NCI-H526 (cell line): Measurements from ENCODE around the gene NEDD9.

Experiments
- DNase-seq, 2 experiments: peaks; one replicate each; lab custom pipeline; 2025; lab: John Stamatoyannopoulos, UW

NEDD9 gene

GRCh38 chr6:11262242-11262641 lies 29.8 kb upstream of the NEDD9 start:
- no peak for DNase-seq

- DNase-seq, result no peak
These were observed 28.0 kb upstream of the NEDD9 start for GRCh38 chr6:11260249-11261038.

GRCh38 chr6:11258260-11259237 lies 26.1 kb upstream of the NEDD9 start:
- DNase-seq, result no peak

GRCh38 chr6:11255610-11256009 lies 23.1 kb upstream of the NEDD9 start:
- DNase-seq, result no peak

GRCh38 chr6:11253594-11253993 lies 21.1 kb upstream of the NEDD9 start:
- no peak for DNase-seq

- no peak for DNase-seq
These were observed 19.3 kb upstream of the NEDD9 start for GRCh38 chr6:11251553-11252360.

- DNase-seq, result no peak
These were observed 17.6 kb upstream of the NEDD9 start for GRCh38 chr6:11250108-11250507.

GRCh38 chr6:11248974-11249761 lies 16.7 kb upstream of the NEDD9 start:
- no peak for DNase-seq

- DNase-seq, result no peak
These were observed 14.3 kb upstream of the NEDD9 start for GRCh38 chr6:11246722-11247121.

GRCh38 chr6:11245381-11246256 lies 13.2 kb upstream of the NEDD9 start:
- DNase-seq, result no peak

GRCh38 chr6:11244387-11245126 lies 12.1 kb upstream of the NEDD9 start:
- no peak for DNase-seq

- DNase-seq, result no peak
These were observed 11.4 kb upstream of the NEDD9 start for GRCh38 chr6:11243861-11244260.

- no peak for DNase-seq
These were observed 10.2 kb upstream of the NEDD9 start for GRCh38 chr6:11242711-11243110.

- DNase-seq, result peak in 1 of 2 experiments; percentile 1
These were observed 9.3 kb upstream of the NEDD9 start for GRCh38 chr6:11241793-11242201.

GRCh38 chr6:11241154-11241792 lies 8.8 kb upstream of the NEDD9 start:
- no peak for DNase-seq

GRCh38 chr6:11237956-11238355 lies 5.5 kb upstream of the NEDD9 start:
- no peak for DNase-seq

GRCh38 chr6:11237428-11237827 lies 5.0 kb upstream of the NEDD9 start:
- no peak for DNase-seq

GRCh38 chr6:11236915-11237314 lies 4.4 kb upstream of the NEDD9 start:
- no peak for DNase-seq
